ENCODE data around the gene DPP6.

Gene DPP6

GRCh38 chr7:154640917-154641316 lies 588.7 kb downstream of the DPP6 start:
- H3K4me3 ChIP-seq (IDR thresholded peaks at IDR 0.05; ENCODE audit: insufficient read depth, low read depth, low read length): no peak overlapping the region
- H3K9ac ChIP-seq: no peak overlapping the region
- no peaks in the 10 kb centered on the region for H3K4me1 ChIP-seq (ENCODE audit: low read depth, poor library complexity, severe bottlenecking)
- no peak overlapping the region for H3K4me2 ChIP-seq
- no peaks in the 10 kb centered on the region for H4K20me1 ChIP-seq (ENCODE audit: insufficient read depth)
- no peaks in the 10 kb centered on the region for H3K36me3 ChIP-seq (ENCODE audit: insufficient read depth)
- no peak overlapping the region for H3K27ac ChIP-seq
- H2AFZ ChIP-seq (ENCODE audit: low read depth): no peak overlapping the region
- H3K27me3 ChIP-seq (ENCODE audit: insufficient read depth, low read depth): no peaks in the 10 kb centered on the region
- no peaks in the 10 kb centered on the region for H3K79me2 ChIP-seq (ENCODE audit: insufficient read depth, low read depth)
- TF ChIP-seq, protein P1, sequence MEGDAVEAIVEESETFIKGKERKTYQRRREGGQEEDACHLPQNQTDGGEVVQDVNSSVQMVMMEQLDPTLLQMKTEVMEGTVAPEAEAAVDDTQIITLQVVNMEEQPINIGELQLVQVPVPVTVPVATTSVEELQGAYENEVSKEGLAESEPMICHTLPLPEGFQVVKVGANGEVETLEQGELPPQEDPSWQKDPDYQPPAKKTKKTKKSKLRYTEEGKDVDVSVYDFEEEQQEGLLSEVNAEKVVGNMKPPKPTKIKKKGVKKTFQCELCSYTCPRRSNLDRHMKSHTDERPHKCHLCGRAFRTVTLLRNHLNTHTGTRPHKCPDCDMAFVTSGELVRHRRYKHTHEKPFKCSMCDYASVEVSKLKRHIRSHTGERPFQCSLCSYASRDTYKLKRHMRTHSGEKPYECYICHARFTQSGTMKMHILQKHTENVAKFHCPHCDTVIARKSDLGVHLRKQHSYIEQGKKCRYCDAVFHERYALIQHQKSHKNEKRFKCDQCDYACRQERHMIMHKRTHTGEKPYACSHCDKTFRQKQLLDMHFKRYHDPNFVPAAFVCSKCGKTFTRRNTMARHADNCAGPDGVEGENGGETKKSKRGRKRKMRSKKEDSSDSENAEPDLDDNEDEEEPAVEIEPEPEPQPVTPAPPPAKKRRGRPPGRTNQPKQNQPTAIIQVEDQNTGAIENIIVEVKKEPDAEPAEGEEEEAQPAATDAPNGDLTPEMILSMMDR (conservative IDR thresholded peaks at IDR 0.05; ENCODE audit: low read depth, low read length): no peak

DNA sequence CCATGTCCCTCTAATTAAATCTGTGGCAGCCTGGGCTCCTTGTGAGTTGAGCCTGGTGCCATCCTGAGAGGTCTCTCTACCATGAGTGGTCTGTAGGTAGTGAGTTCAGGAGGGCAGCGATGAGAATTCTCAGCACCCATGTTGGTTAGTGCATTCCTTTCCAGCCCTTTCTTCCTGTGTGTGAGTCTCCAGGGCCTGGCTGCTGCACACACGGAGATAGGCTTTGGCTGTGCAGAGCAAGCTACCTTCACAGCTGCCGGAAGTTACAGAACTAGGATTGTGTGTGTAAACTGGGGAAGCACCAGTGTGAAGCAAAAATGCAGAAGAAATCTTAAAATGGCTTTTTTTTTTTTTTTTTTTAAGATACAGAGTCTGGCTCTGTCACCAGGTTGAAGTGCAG lies 592.2 kb downstream of the DPP6 start:
- H4K20me1 ChIP-seq (ENCODE audit: insufficient read depth): no peaks in the 10 kb centered on the region
- H3K4me1 ChIP-seq (ENCODE audit: low read depth, poor library complexity, severe bottlenecking): no peaks in the 10 kb centered on the region
- no peaks in the 10 kb centered on the region for H3K79me2 ChIP-seq (ENCODE audit: insufficient read depth, low read depth)
- no peak overlapping the region for H3K4me2 ChIP-seq
- H3K9ac ChIP-seq: no peak overlapping the region
- H3K27ac ChIP-seq: no peak overlapping the region
- no peak overlapping the region for H2AFZ ChIP-seq (ENCODE audit: low read depth)
- TF ChIP-seq, protein P1 (conservative IDR thresholded peaks at IDR 0.05; ENCODE audit: low read depth, low read length): no peak
- H3K36me3 ChIP-seq (ENCODE audit: insufficient read depth): no peaks in the 10 kb centered on the region
- no peaks in the 10 kb centered on the region for H3K27me3 ChIP-seq (ENCODE audit: insufficient read depth, low read depth)
- no peak overlapping the region for H3K4me3 ChIP-seq (IDR thresholded peaks at IDR 0.05; ENCODE audit: insufficient read depth, low read depth, low read length)

DNA sequence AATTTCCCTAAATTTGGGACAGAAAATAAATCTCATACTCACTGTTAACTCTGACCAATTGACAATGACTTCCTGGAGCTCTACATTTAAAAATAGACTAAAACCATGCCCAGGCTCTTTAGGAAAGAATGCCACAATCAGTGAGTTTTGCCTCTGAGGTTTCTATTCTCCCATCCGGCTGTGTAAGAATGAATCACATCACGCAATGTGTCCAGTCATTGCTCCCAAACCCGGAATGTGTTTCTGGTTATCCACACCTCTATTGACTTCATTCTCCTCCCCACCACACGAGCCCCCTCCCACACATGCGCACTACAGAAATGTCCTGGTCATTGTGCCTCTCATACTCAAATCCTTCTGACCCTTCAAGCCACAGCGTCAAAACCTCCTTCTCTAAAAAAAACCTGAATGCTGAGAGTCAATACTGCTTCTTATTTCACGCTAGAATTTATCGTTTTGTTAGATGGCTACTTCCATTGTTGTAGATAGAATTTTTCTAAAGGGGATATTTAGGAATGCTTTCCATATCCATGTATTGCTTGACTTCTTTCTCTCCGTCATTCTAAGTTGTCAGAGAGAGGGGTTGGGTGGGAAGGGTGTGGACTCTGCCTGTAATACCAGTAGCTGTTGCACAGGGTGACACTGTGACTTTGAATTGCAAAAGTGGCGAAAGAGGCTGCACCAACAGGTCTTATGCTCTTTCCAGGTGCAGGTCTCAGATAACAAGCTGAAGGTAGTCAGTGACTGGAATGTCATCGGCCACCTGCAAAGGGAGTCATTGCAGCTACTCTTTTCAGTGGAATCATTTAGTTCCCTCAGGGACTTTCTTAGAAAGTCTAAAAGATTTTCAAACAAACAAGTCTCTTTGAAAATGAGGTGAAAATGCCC lies 594.2 kb downstream of the DPP6 start:
- Histone ChIP-seq H4K20me1 (ENCODE audit: insufficient read depth) (no peaks in the 10 kb centered on the region), H3K4me3 (IDR thresholded peaks at IDR 0.05; ENCODE audit: insufficient read depth, low read depth, low read length) (no peak overlapping the region), H3K36me3 (ENCODE audit: insufficient read depth) (no peaks in the 10 kb centered on the region), H3K27ac (no peak overlapping the region), H3K4me2 (no peak overlapping the region), H3K9ac (no peak overlapping the region), H2AFZ (ENCODE audit: low read depth) (no peak overlapping the region), H3K79me2 (ENCODE audit: insufficient read depth, low read depth) (no peaks in the 10 kb centered on the region), H3K4me1 (ENCODE audit: low read depth, poor library complexity, severe bottlenecking) (no peaks in the 10 kb centered on the region), H3K27me3 (ENCODE audit: insufficient read depth, low read depth) (no peaks in the 10 kb centered on the region)
- TF ChIP-seq, protein P1 (conservative IDR thresholded peaks at IDR 0.05; ENCODE audit: low read depth, low read length): no peak

DNA sequence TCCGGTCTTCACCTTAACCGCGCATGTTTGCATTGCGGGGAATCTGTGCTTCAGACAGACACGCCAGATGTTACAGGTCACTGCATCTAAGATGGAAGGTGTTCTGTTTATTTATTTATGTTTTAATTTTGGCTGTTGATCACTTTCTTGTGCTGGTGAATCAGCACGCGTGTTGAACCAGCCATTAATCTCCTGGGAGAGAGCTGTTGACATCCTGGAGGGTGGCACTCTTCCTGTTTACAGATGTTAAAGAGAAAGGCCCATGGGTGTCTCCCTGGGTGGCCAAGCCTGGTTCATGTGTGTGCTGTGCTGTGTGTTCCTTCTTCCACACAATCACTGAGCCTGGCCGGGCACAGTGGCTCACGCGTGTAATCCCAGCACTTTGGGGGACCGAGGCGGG lies 595.4 kb downstream of the DPP6 start:
- Histone ChIP-seq H3K27me3 (ENCODE audit: insufficient read depth, low read depth) (no peaks in the 10 kb centered on the region), H3K36me3 (ENCODE audit: insufficient read depth) (no peaks in the 10 kb centered on the region), H3K27ac (no peak overlapping the region), H3K79me2 (ENCODE audit: insufficient read depth, low read depth) (no peaks in the 10 kb centered on the region), H3K4me3 (IDR thresholded peaks at IDR 0.05; ENCODE audit: insufficient read depth, low read depth, low read length) (no peak overlapping the region), H3K4me1 (ENCODE audit: low read depth, poor library complexity, severe bottlenecking) (no peaks in the 10 kb centered on the region), H4K20me1 (ENCODE audit: insufficient read depth) (no peaks in the 10 kb centered on the region), H3K9ac (no peak overlapping the region), H3K4me2 (no peak overlapping the region), H2AFZ (ENCODE audit: low read depth) (no peak overlapping the region)
- TF ChIP-seq, protein P1 (conservative IDR thresholded peaks at IDR 0.05; ENCODE audit: low read depth, low read length): no peak
